Lower lobe of right lung (tissue), 2 donors: Measurements from ENCODE around the gene ZCCHC17. TPM values are rescaled to one million over a fixed set of nuclear protein-coding genes. Genes with fewer than 3 reads are reported as not detected.

Source experiments
- ATAC-seq, 2 donors: fragments of 200-7000 bp; cut with Tn5 transposase; one replicate each; pipeline ENCODE4 v1.9.1; 2020 to 2022; ENCODE audit warnings: mild to moderate bottlenecking in 2 of 2, moderate library complexity in 2 of 2
- DNase-seq: peaks from one replicate; pipeline ENCODE4 v3.0.0-alpha.2; 2020
- H3K27ac ChIP-seq: fragments of 200-600 bp; one replicate; pipeline ENCODE4 v1.8.0; 2022
- H3K27me3 ChIP-seq: fragments of 200-600 bp; one replicate; pipeline ENCODE4 v1.8.0; 2022; ENCODE audit warnings: low read depth
- H3K36me3 ChIP-seq: fragments of 200-600 bp; one replicate; pipeline ENCODE4 v1.8.0; 2022; ENCODE audit warnings: mild to moderate bottlenecking
- H3K4me1 ChIP-seq: fragments of 200-600 bp; one replicate; pipeline ENCODE4 v1.8.0; 2022
- H3K4me3 ChIP-seq: fragments of 200-600 bp; one replicate; pipeline ENCODE4 v1.8.0; 2022; ENCODE audit warnings: mild to moderate bottlenecking
- H3K9me3 ChIP-seq: fragments of 200-600 bp; one replicate; pipeline ENCODE4 v1.8.0; 2022
- CTCF ChIP-seq: fragments of 200-600 bp; IDR thresholded peaks from one replicate; pipeline ENCODE4 v1.8.0; 2022; ENCODE audit warnings: antibody characterized with exemption, mild to moderate bottlenecking
- intact Hi-C: fragments of 100-400 bp; cut with DNase I; formaldehyde crosslinking; loops from one replicate; pipeline ENCODE4 v1.11.0; 2022
- total RNA-seq: library from RNA; stranded (reverse); fragmentation: NEBNext Ultra II Directional; extraction: Animal tissue kit (Norgen Biotek cat#: 25700); gene quantifications from one replicate; pipeline ENCODE4 v1.2.1, GENCODE V29; 2021
- donor health status: DM: no; HTN: yes; CAD: no; lungs with severe emphysema.

ZCCHC17 gene
- total RNA-seq, 1 donor from 2014 or later, result 22.5 TPM

- Histone ChIP-seq H3K4me1 (peaks cover 34% of the 10 kb centered on the region), H3K27me3 (no peaks in the 10 kb centered on the region), H3K4me3 (peak overlapping the region; percentile 49), H3K36me3 (no peaks in the 10 kb centered on the region), H3K27ac (peak overlapping the region; percentile 75), H3K9me3 (no peaks in the 10 kb centered on the region)
- DNase-seq (no peak), ATAC-seq (no peak)
- intact Hi-C loops, result no loop called here
- no peak for TF ChIP-seq CTCF
Measured at GRCh38 chr1:31373897-31374486, 77.2 kb downstream of the ZCCHC17 start.

DNA sequence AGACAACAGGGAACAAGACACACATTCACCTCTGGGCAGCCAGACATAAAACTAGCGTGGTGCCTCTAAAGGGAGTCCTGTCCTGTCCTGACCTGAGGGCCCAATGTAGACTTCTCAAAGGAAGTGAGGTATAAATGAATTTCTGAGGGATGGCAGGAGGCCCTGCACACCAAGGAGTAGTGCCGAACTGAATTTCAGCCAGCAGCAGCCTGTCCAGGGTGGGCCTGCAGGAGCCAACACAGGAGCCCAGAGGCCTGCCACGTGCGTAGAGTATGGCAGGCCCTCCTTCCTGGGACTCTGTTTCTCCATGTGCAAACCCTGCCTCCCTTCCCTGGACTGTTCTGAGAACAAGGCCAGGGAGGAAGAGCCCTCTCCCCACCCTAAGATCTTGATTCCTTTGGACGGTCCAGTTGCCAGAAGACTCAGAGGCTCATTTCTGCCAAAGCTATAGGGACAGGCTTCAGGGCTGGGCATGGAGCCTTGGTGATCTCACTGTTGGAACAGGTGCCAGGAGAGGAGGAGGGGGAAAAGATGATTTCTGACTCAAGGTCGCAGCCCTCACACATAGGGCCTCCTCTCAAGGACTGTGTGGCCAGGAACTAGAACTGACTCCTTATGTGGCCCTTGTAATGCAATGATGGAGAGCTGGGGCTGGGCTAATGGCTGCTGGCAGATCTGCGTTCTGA, 77.8 kb downstream of the ZCCHC17 start:
- ATAC-seq, result no peak
- Histone ChIP-seq H3K27ac (no peak overlapping the region), H3K36me3 (no peaks in the 10 kb centered on the region), H3K4me1 (peaks cover 30% of the 10 kb centered on the region), H3K9me3 (no peaks in the 10 kb centered on the region), H3K27me3 (no peaks in the 10 kb centered on the region), H3K4me3 (no peak overlapping the region)
- intact Hi-C loops, result no loop called here
- no peak for TF ChIP-seq CTCF
- no peak for DNase-seq

DNA sequence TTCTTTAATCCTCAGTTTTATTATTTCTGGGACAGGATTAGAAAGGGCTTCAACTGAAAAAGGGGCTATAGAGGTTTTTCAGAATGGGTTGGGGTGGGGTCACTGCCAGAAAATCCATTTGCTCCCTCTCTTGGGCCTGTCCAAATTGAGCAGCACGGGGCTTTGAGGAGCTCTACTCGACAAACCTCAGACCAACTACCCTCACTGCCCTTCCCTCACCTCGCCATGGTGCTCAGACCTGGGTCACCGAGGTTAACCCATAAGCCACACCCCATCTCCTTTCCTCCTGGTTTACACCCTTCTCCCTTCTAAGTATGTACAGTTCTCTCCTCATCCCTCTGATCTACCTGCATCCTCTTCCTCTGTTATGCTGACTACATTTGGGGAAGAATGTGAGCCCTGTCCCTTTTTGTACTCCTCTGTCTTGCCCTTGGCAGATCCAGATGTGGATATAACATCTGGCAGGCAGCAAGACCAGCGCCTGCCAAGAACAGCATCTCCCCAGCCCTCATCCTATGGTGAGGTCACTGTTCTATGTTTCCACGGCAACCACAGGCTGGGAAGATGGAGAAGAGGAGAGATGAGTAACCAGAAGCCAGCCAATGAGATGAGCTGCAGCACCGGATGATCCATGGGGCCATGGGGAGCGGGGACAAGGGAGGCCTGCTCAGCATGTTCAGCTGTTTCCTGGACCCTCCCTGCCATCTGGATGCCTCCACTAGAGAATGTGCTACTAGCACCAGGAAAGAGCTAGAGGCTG, 79.7 kb downstream of the ZCCHC17 start:
- ATAC-seq, result no peak
- intact Hi-C loops, result no loop called here
- no peaks in the 10 kb centered on the region for H3K36me3 ChIP-seq
- no peak overlapping the region for H3K27ac ChIP-seq
- TF ChIP-seq CTCF, result no peak
- no peaks in the 10 kb centered on the region for H3K9me3 ChIP-seq
- H3K4me1 ChIP-seq, result peaks cover 29% of the 10 kb centered on the region
- H3K27me3 ChIP-seq, result no peaks in the 10 kb centered on the region
- H3K4me3 ChIP-seq, result no peak overlapping the region
- DNase-seq, result no peak

DNA sequence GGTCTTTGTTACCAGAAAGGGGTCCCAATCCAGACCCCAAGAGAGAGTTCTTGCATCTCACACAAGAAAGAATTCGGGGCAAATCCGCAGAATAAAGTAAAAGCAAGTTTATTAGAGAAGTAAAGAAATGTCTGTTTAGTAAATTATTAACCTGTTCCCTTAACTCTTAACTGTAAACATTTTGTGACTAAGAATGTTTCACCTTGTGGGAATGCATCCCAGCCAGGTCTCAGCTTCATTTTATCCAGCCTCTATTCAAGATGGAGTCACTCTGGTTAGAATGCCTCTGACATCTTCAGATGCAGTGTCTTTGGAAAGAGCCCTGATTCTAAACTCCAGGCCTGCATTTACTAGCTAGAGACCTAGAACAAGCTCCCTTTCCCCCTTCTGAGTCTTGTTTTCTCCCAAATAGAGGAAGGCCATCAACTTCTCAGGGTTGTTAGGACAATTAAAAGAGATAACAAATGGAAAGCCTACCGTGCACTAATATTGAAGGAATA, 80.6 kb downstream of the ZCCHC17 start:
- H3K4me1 ChIP-seq, result peaks cover 22% of the 10 kb centered on the region
- TF ChIP-seq CTCF, result no peak
- peaks cover 3% of the 10 kb centered on the region for H3K27me3 ChIP-seq
- DNase-seq (no peak), ATAC-seq (no peak)
- H3K9me3 ChIP-seq, result no peaks in the 10 kb centered on the region
- H3K4me3 ChIP-seq, result no peak overlapping the region
- no peaks in the 10 kb centered on the region for H3K36me3 ChIP-seq
- intact Hi-C loops, result no loop called here
- no peak overlapping the region for H3K27ac ChIP-seq

DNA sequence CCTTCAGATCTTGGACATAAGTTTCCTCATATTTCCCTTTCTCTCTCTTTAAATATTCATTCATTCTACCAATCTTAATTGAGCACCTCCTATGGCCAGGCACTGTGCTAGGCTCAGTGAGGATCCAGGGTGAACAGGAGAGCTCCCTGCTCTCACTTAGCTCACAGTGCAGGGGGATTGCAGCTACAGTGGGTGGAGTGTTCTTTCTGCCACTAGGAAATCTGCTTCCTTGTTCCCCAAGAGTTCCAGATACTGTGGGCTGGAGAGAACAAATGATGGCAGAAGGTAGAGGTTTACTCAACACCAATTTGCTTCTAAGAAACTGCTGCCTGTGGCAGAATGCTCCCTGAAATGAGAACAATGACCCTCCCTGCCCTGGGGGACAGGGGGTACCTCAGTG, 81.2 kb downstream of the ZCCHC17 start:
- DNase-seq, result no peak
- Histone ChIP-seq H3K27ac (no peak overlapping the region), H3K36me3 (no peaks in the 10 kb centered on the region), H3K9me3 (no peaks in the 10 kb centered on the region), H3K4me1 (peaks cover 17% of the 10 kb centered on the region), H3K4me3 (no peak overlapping the region), H3K27me3 (peaks cover 3% of the 10 kb centered on the region)
- TF ChIP-seq CTCF, result no peak
- ATAC-seq, result no peak
- intact Hi-C loops, result no loop called here
